ENCODE data around the gene ZIC4.

ZIC4 gene

GRCh38 chr3:147406028-147406931, at the start of gene ZIC4:
ZIC4 (minus strand) TSS chr3:147406543; CDS start chr3:147402797, 3,746 bp downstream.
- DNase-seq: no peak

GRCh38 chr3:147449669-147450068, 43.3 kb upstream of the ZIC4 start:
- DNase-seq: no peak

- no peak for DNase-seq
Observed at GRCh38 chr3:147447224-147447623, 40.9 kb upstream of the ZIC4 start.

- DNase-seq: no peak
Observed at GRCh38 chr3:147431751-147432150, 25.4 kb upstream of the ZIC4 start.

- DNase-seq: no peak
Observed at GRCh38 chr3:147428754-147429153, 22.4 kb upstream of the ZIC4 start.

- DNase-seq: no peak
Observed at GRCh38 chr3:147428326-147428725, 22.0 kb upstream of the ZIC4 start.

- no peak for DNase-seq
Observed at GRCh38 chr3:147427746-147428145, 21.4 kb upstream of the ZIC4 start.

GRCh38 chr3:147426931-147427330, 20.6 kb upstream of the ZIC4 start:
- DNase-seq: no peak

- no peak for DNase-seq
Observed at GRCh38 chr3:147425388-147425850, 19.1 kb upstream of the ZIC4 start.

- no peak for DNase-seq
Observed at GRCh38 chr3:147424581-147425387, 18.4 kb upstream of the ZIC4 start.

- no peak for DNase-seq
Observed at GRCh38 chr3:147423798-147424580, 17.6 kb upstream of the ZIC4 start.

GRCh38 chr3:147423537-147423797, 17.1 kb upstream of the ZIC4 start:
- DNase-seq: no peak

GRCh38 chr3:147422601-147423536, 16.5 kb upstream of the ZIC4 start:
- DNase-seq: peak; percentile 45

- no peak for DNase-seq
Observed at GRCh38 chr3:147422196-147422595, 15.9 kb upstream of the ZIC4 start.

GRCh38 chr3:147421184-147421912, 15.0 kb upstream of the ZIC4 start:
- no peak for DNase-seq

- no peak for DNase-seq
Observed at GRCh38 chr3:147420353-147421183, 14.2 kb upstream of the ZIC4 start.

GRCh38 chr3:147419781-147420224, 13.5 kb upstream of the ZIC4 start:
- no peak for DNase-seq

- DNase-seq: no peak
Observed at GRCh38 chr3:147418808-147419701, 12.7 kb upstream of the ZIC4 start.

- no peak for DNase-seq
Observed at GRCh38 chr3:147418371-147418781, 12.0 kb upstream of the ZIC4 start.

Measured in NCI-H1105 (cell line).